H9 (cell line): Measurements from ENCODE around the gene AGXT. TPM values are rescaled to one million over a fixed set of nuclear protein-coding genes. Genes with fewer than 3 reads are reported as not detected.

Source experiments
- DNase-seq: peaks from one replicate; pipeline ENCODE4 v3.0.0-alpha.2; 2017
- H2AFZ ChIP-seq: one replicate; pipeline ENCODE4 v1.6.1; 2013; ENCODE audit warnings: mild to moderate bottlenecking, low read length, control low read depth, moderate library complexity
- H2AK5ac ChIP-seq: 2 replicates; pipeline ENCODE4 v1.6.1; 2013; ENCODE audit warnings: low read length, control low read depth, mixed read lengths; ENCODE audit not compliant: insufficient read length
- H2BK120ac ChIP-seq: one replicate; pipeline ENCODE4 v1.6.1; 2013; ENCODE audit warnings: low read depth, mild to moderate bottlenecking, low read length, control low read depth, inconsistent platforms; ENCODE audit not compliant: poor library complexity, severe bottlenecking
- H2BK12ac ChIP-seq: 2 replicates; pipeline ENCODE4 v1.6.1; 2013; ENCODE audit warnings: low read length, control low read depth, mixed read lengths, low read depth; ENCODE audit not compliant: insufficient read length
- H2BK15ac ChIP-seq: 2 replicates; pipeline ENCODE4 v1.6.1; 2013; ENCODE audit warnings: low read depth, low read length, control low read depth
- H2BK20ac ChIP-seq: one replicate; pipeline ENCODE4 v1.6.1; 2013; ENCODE audit warnings: low read depth, mild to moderate bottlenecking, low read length, control low read depth, inconsistent platforms; ENCODE audit not compliant: poor library complexity, severe bottlenecking
- H2BK5ac ChIP-seq: 2 replicates; pipeline ENCODE4 v1.6.1; 2013; ENCODE audit warnings: low read length, control low read depth, mixed read lengths; ENCODE audit not compliant: insufficient read length
- H3K14ac ChIP-seq: 2 replicates; pipeline ENCODE4 v1.6.1; 2013; ENCODE audit warnings: low read length, control low read depth; ENCODE audit not compliant: insufficient read depth
- H3K18ac ChIP-seq: 2 replicates; pipeline ENCODE4 v1.6.1; 2013; ENCODE audit warnings: low read depth, mild to moderate bottlenecking, mixed read lengths, low read length, control low read depth; ENCODE audit not compliant: insufficient read length
- H3K23ac ChIP-seq: 2 replicates; pipeline ENCODE4 v1.6.1; 2013; ENCODE audit warnings: low read length, control low read depth, mixed read lengths, low read depth; ENCODE audit not compliant: insufficient read length
- H3K23me2 ChIP-seq: 2 replicates; pipeline ENCODE4 v1.6.1; 2013; ENCODE audit warnings: low read depth, mild to moderate bottlenecking, mixed read lengths, low read length, control low read depth; ENCODE audit not compliant: insufficient read length, poor library complexity, severe bottlenecking
- H3K27ac ChIP-seq: 2 replicates; pipeline ENCODE4 v1.5.1; 2013; ENCODE audit warnings: low read length, control low read depth, mixed read lengths, low read depth; ENCODE audit not compliant: insufficient read length
- H3K27me3 ChIP-seq: 2 replicates; pipeline ENCODE4 v1.6.1; 2013; ENCODE audit warnings: low read length, control low read depth, inconsistent platforms; ENCODE audit not compliant: insufficient read depth
- H3K4ac ChIP-seq: 2 replicates; pipeline ENCODE4 v1.6.1; 2013; ENCODE audit warnings: low read depth, mild to moderate bottlenecking, control low read depth, inconsistent platforms, low read length, moderate library complexity
- H3K4me1 ChIP-seq: 2 replicates; pipeline ENCODE4 v1.6.1; 2013; ENCODE audit warnings: low read length, control low read depth, inconsistent platforms; ENCODE audit not compliant: insufficient read depth
- H3K4me2 ChIP-seq: 2 replicates; pipeline ENCODE4 v1.6.1; 2013; ENCODE audit warnings: low read length, control low read depth, mixed read lengths; ENCODE audit not compliant: insufficient read length, insufficient read depth
- H3K56ac ChIP-seq: 2 replicates; pipeline ENCODE4 v1.6.1; 2013; ENCODE audit warnings: low read depth, mild to moderate bottlenecking, mixed read lengths, low read length, control low read depth; ENCODE audit not compliant: insufficient read length
- H3K79me1 ChIP-seq: 2 replicates; pipeline ENCODE4 v1.6.1; 2013; ENCODE audit warnings: low read depth, mild to moderate bottlenecking, moderate library complexity, low read length, control low read depth, inconsistent platforms; ENCODE audit not compliant: insufficient read depth, poor library complexity, severe bottlenecking
- H3K79me2 ChIP-seq: 2 replicates; pipeline ENCODE4 v1.6.1; 2013; ENCODE audit warnings: low read length, control low read depth, inconsistent platforms; ENCODE audit not compliant: insufficient read depth
- H3K9ac ChIP-seq: 2 replicates; pipeline ENCODE4 v1.6.1; 2013; ENCODE audit warnings: low read length, control low read depth, mixed read lengths; ENCODE audit not compliant: insufficient read length; ENCODE audit errors: extremely low read depth
- H3K9me3 ChIP-seq: one replicate; pipeline ENCODE4 v1.6.1; 2013; ENCODE audit warnings: low read depth, low read length, inconsistent platforms; ENCODE audit not compliant: control insufficient read depth
- H3T11ph ChIP-seq: one replicate; pipeline ENCODE4 v1.6.1; 2013; ENCODE audit warnings: mild to moderate bottlenecking, low read length, control low read depth, inconsistent platforms
- H4K20me1 ChIP-seq: one replicate; pipeline ENCODE4 v1.6.1; 2013; ENCODE audit not compliant: control insufficient read depth, insufficient read length, insufficient read depth
- H4K5ac ChIP-seq: 2 replicates; pipeline ENCODE4 v1.6.1; 2013; ENCODE audit warnings: low read depth, mild to moderate bottlenecking, mixed read lengths, low read length, control low read depth; ENCODE audit not compliant: insufficient read length
- H4K8ac ChIP-seq: replicated peaks from 2 replicates; pipeline ENCODE4 v1.6.1; 2013; ENCODE audit warnings: low read length, control low read depth, mixed read lengths, low read depth; ENCODE audit not compliant: insufficient read length
- H4K91ac ChIP-seq: 2 replicates; pipeline ENCODE4 v1.6.1; 2013; ENCODE audit warnings: low read depth, mild to moderate bottlenecking, moderate library complexity, mixed read lengths, low read length, control low read depth; ENCODE audit not compliant: insufficient read length
- H3K27ac Mint-ChIP-seq, 3 experiments: 2 replicates in 2 of 3; 3 replicates in 1 of 3; pipeline ENCODE4 v1.8.0; 2020 to 2021; ENCODE audit warnings: mixed read lengths in 3 of 3, mild to moderate bottlenecking in 1 of 3, moderate library complexity in 1 of 3
- H3K27me3 Mint-ChIP-seq: 2 replicates; pipeline ENCODE4 v1.8.0; 2021; ENCODE audit warnings: low read depth, mild to moderate bottlenecking, moderate library complexity, mixed read lengths
- H3K36me3 Mint-ChIP-seq, 3 experiments: 2 replicates in 2 of 3; 3 replicates in 1 of 3; pipeline ENCODE4 v1.8.0; 2020 to 2021; ENCODE audit warnings: low read depth in 3 of 3, mixed read lengths in 3 of 3; ENCODE audit not compliant: insufficient read depth in 1 of 3
- H3K4me1 Mint-ChIP-seq, 2 experiments: 2 replicates each; pipeline ENCODE4 v1.8.0; 2020; ENCODE audit warnings: mixed read lengths in 2 of 2
- H3K4me3 Mint-ChIP-seq, 2 experiments: 2 replicates in 1 of 2; 3 replicates in 1 of 2; pipeline ENCODE4 v1.8.0; 2020 to 2021; ENCODE audit warnings: mild to moderate bottlenecking in 2 of 2, mixed read lengths in 2 of 2, moderate library complexity in 1 of 2
- H3K9me3 Mint-ChIP-seq, 2 experiments: 2 replicates in 1 of 2; 3 replicates in 1 of 2; pipeline ENCODE4 v1.8.0; 2020; ENCODE audit warnings: mild to moderate bottlenecking in 2 of 2, mixed read lengths in 2 of 2, moderate library complexity in 1 of 2
- CTCF ChIP-seq: fragments of 200-600 bp; sonication (generic); conservative IDR thresholded peaks from 3 replicates; pipeline ENCODE4 v1.8.0; 2021; ENCODE audit warnings: antibody characterized with exemption, mild to moderate bottlenecking
- WGBS: extraction: QIAGEN DNeasy Blood & Tissue Kit; methylation state at CpG from one replicate; pipeline ENCODE4 v1.1.7; 2013; ENCODE audit warnings: missing lambda C conversion rate, low lambda C conversion rate, mixed read lengths; ENCODE audit not compliant: insufficient read length; ENCODE audit errors: extremely low coverage; 5-methylcytosine and 5-hydroxymethylcytosine counted together
- total RNA-seq: library from RNA; stranded (reverse); gene quantifications from 2 replicates; pipeline ENCODE4 v1.2.1, GENCODE V29; 2021

Gene AGXT
- total RNA-seq, 1 experiment from 2014 or later = not detected

GRCh38 chr2:240856151-240856980 lies 12.3 kb upstream of the AGXT start:
- no CpG with 5 or more reads among the region's 21 CpGs for WGBS
- Histone ChIP-seq H3K27ac (no peak overlapping the region), H3K9ac (no peak overlapping the region), H4K8ac (no peak overlapping the region), H3K56ac (no peak overlapping the region), H4K20me1 (no peaks in the 10 kb centered on the region), H3K23me2 (no peaks in the 10 kb centered on the region), H3K4me2 (no peak overlapping the region), H2AFZ (no peak overlapping the region), H4K91ac (no peak overlapping the region), H2BK5ac (no peak overlapping the region), H3K14ac (no peak overlapping the region), H3T11ph (no peak overlapping the region), H2BK120ac (no peak overlapping the region), H3K27me3 (no peaks in the 10 kb centered on the region), H2BK15ac (no peak overlapping the region; the same call in 1 of the 2 replicates), H3K23ac (no peak overlapping the region), H3K79me2 (no peaks in the 10 kb centered on the region), H3K4ac (no peak overlapping the region), H2AK5ac (no peak overlapping the region), H3K4me1 (no peaks in the 10 kb centered on the region), H4K5ac (no peak overlapping the region), H3K18ac (no peak overlapping the region), H3K79me1 (no peaks in the 10 kb centered on the region), H2BK12ac (no peak overlapping the region), H2BK20ac (no peak overlapping the region), H3K9me3 (no peaks in the 10 kb centered on the region)
- Mint-ChIP-seq H3K4me1 (peaks cover 3 to 10% of the 10 kb centered on the region in 2 experiments; a peak in 3 of 4 replicates), H3K4me3 (no peak overlapping the region), H3K36me3 (no peaks in the 10 kb centered on the region; a peak in 2 of 7 replicates), H3K9me3 (peaks cover 0 to 5% of the 10 kb centered on the region in 2 experiments; a peak in 2 of 5 replicates), H3K27ac (no peak overlapping the region), H3K27me3 (no peaks in the 10 kb centered on the region; the same call in none of the 2 replicates)
- peak; percentile 78 for DNase-seq
- TF ChIP-seq CTCF = peak; percentile 72
